Measurements from ENCODE around the gene ABCG1. TPM values are rescaled to one million over a fixed set of nuclear protein-coding genes. Genes with fewer than 3 reads are reported as not detected.

Gene ABCG1
- total RNA-seq, 4 donors from 2014 or later = 32.0 to 54.0 (median 35.2) TPM

GRCh38 chr21:42258885-42259407, 40.0 kb downstream of the ABCG1 start:
- Histone ChIP-seq H3K4me3 (no peak overlapping the region), H3K27ac (no peak overlapping the region), H3K4me1 (peaks cover 31% of the 10 kb centered on the region), H3K27me3 (no peaks in the 10 kb centered on the region), H3K36me3 (no peaks in the 10 kb centered on the region), H3K9me3 (no peaks in the 10 kb centered on the region)
- DNase-seq (ENCODE audit: low spot score in 2 of 2) = no peak
- TF ChIP-seq POLR2AphosphoS5 (IDR thresholded peaks at IDR 0.05) (no peak), CTCF (IDR thresholded peaks at IDR 0.05) (peak in 1 of 2 donors; percentile 0)
- 59% methylated on average over 9 of the region's 9 CpGs for WGBS

- H3K36me3 ChIP-seq = no peaks in the 10 kb centered on the region
- H3K27ac ChIP-seq = no peak overlapping the region
- 94% methylated on average over 2 of the region's 10 CpGs for WGBS
- H3K9me3 ChIP-seq = no peaks in the 10 kb centered on the region
- TF ChIP-seq EP300 (IDR thresholded peaks at IDR 0.05) (no peak), CTCF (IDR thresholded peaks at IDR 0.05) (no peak), POLR2AphosphoS5 (IDR thresholded peaks at IDR 0.05) (no peak), POLR2A (IDR thresholded peaks at IDR 0.05) (no peak)
- no peaks in the 10 kb centered on the region for H3K27me3 ChIP-seq
- DNase-seq (ENCODE audit: low spot score in 2 of 2) = no peak
- no peak overlapping the region for H3K4me3 ChIP-seq
- peaks cover 33% of the 10 kb centered on the region for H3K4me1 ChIP-seq
Measured at GRCh38 chr21:42260121-42260520, 41.2 kb downstream of the ABCG1 start.

DNA sequence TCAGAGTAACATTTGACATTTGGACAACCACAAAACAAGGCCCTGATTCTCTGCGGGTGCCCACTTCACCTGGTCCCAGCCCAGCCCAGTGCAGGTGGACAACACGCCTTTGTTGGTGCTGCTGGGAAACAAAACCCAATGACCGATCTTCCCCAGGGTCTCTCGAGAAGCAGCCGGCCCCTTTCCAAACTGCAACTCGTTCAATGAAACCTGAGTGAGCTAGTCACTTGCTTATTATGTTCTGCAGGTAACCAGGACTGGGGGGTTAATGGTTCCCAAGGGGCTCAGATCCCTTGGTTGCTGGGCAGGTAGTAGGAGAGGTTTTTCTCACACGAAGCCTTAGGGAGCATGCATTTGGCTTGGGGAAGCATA, 42.9 kb downstream of the ABCG1 start:
- H3K4me3 ChIP-seq = no peak overlapping the region
- H3K9me3 ChIP-seq = no peaks in the 10 kb centered on the region
- TF ChIP-seq CTCF (IDR thresholded peaks at IDR 0.05) (no peak), POLR2AphosphoS5 (IDR thresholded peaks at IDR 0.05) (no peak), EP300 (IDR thresholded peaks at IDR 0.05) (no peak), POLR2A (IDR thresholded peaks at IDR 0.05) (no peak)
- no peaks in the 10 kb centered on the region for H3K36me3 ChIP-seq
- peaks cover 41% of the 10 kb centered on the region for H3K4me1 ChIP-seq
- WGBS = 94% methylated on average over 6 of the region's 7 CpGs
- DNase-seq (ENCODE audit: low spot score in 2 of 2) = no peak
- no peaks in the 10 kb centered on the region for H3K27me3 ChIP-seq
- no peak overlapping the region for H3K27ac ChIP-seq

- H3K4me3 ChIP-seq = no peak overlapping the region
- TF ChIP-seq CTCF (IDR thresholded peaks at IDR 0.05) = no peak
- TF ChIP-seq POLR2A (IDR thresholded peaks at IDR 0.05) = no peak
- TF ChIP-seq POLR2AphosphoS5 (IDR thresholded peaks at IDR 0.05) = no peak
- no peak for TF ChIP-seq EP300 (IDR thresholded peaks at IDR 0.05)
- H3K27ac ChIP-seq = peak overlapping the region; percentile 69
- H3K36me3 ChIP-seq = no peaks in the 10 kb centered on the region
- DNase-seq (ENCODE audit: low spot score in 2 of 2) = peak in 1 of 2 donors; percentile 79
- WGBS = 38% methylated on average over 10 of the region's 11 CpGs
- H3K27me3 ChIP-seq = no peaks in the 10 kb centered on the region
- H3K9me3 ChIP-seq = no peaks in the 10 kb centered on the region
- peaks cover 41% of the 10 kb centered on the region for H3K4me1 ChIP-seq
Measured at GRCh38 chr21:42262831-42263231, 43.9 kb downstream of the ABCG1 start.

GRCh38 chr21:42263591-42264131, 44.7 kb downstream of the ABCG1 start:
- Histone ChIP-seq H3K9me3 (no peaks in the 10 kb centered on the region), H3K27me3 (no peaks in the 10 kb centered on the region), H3K36me3 (no peaks in the 10 kb centered on the region), H3K4me3 (no peak overlapping the region), H3K27ac (peak overlapping the region; percentile 69), H3K4me1 (peaks cover 40% of the 10 kb centered on the region)
- DNase-seq (ENCODE audit: low spot score in 2 of 2) = no peak
- TF ChIP-seq POLR2A (IDR thresholded peaks at IDR 0.05) (no peak), POLR2AphosphoS5 (IDR thresholded peaks at IDR 0.05) (peak in 2 of 3 donors; percentile 21 to 54)
- 61% methylated on average over 9 of the region's 18 CpGs for WGBS

All from suprapubic skin (tissue), 4 donors.